ENCODE data around the gene KIFBP. TPM values are rescaled to one million over a fixed set of nuclear protein-coding genes. Genes with fewer than 3 reads are reported as not detected.

KIFBP gene
- 36.8 to 45.0 TPM (median 43.3 TPM) in 5 replicates for total RNA-seq (2022; extraction: Qiagen RNA extraction; ENCODE audit: low read depth)

GRCh38 chr10:68988530-68989316 lies at the start of gene KIFBP:
TSS of gene KIFBP (plus strand) at chr10:68988803. CDS start at chr10:68988833, 30 bp downstream.

GRCh38 chr10:68955832-68956532 lies 32.6 kb upstream of the KIFBP start, which contains the start of gene DDX21:
TSS of gene DDX21 (plus strand) at chr10:68956170. CDS start at chr10:68956226, 56 bp downstream.

Other genes with a start within 250 kb of the KIFBP start
- 0.24 to 0.80 TPM (median 0.65 TPM) in 5 replicates for gene STOX1, start 161.3 kb upstream of the KIFBP start, total RNA-seq (2022; extraction: Qiagen RNA extraction; ENCODE audit: low read depth)
- gene DDX50, start 87.5 kb upstream of the KIFBP start, total RNA-seq (2022; extraction: Qiagen RNA extraction; ENCODE audit: low read depth): 29.1 to 37.6 TPM (median 33.9 TPM) in 5 replicates
- 109 to 150 TPM (median 135 TPM) in 5 replicates for gene DDX21, start 32.6 kb upstream of the KIFBP start, total RNA-seq (2022; extraction: Qiagen RNA extraction; ENCODE audit: low read depth)
- 92.1 to 132 TPM (median 99.4 TPM) in 5 replicates for gene SRGN, start 99.3 kb downstream of the KIFBP start, total RNA-seq (2022; extraction: Qiagen RNA extraction; ENCODE audit: low read depth)
- gene VPS26A, start 135.4 kb downstream of the KIFBP start, total RNA-seq (2022; extraction: Qiagen RNA extraction; ENCODE audit: low read depth): 45.2 to 67.3 TPM (median 52.6 TPM) in 5 replicates
- 31.3 to 38.2 TPM (median 33.9 TPM) in 5 replicates for gene SUPV3L1, start 191.4 kb downstream of the KIFBP start, total RNA-seq (2022; extraction: Qiagen RNA extraction; ENCODE audit: low read depth)
- gene HKDC1, start 231.5 kb downstream of the KIFBP start, total RNA-seq (2022; extraction: Qiagen RNA extraction; ENCODE audit: low read depth): 10.1 to 16.1 TPM (median 11.6 TPM) in 5 replicates

All from A549 treated with GW870086 at 1 μM for 4 hours (cell line).